PC-3 (cell line): ENCODE measurements around the gene C16orf74.

ENCODE experiments used
- EZH2 ChIP-seq: fragments of 300-600 bp; sonication (generic); IDR thresholded peaks from one replicate; pipeline ENCODE4 v1.6.1; 2017; ENCODE audit warnings: antibody characterized with exemption, mild to moderate bottlenecking, low read length; ENCODE audit not compliant: unreplicated experiment
- EZH2phosphoT487 ChIP-seq: fragments of 300-600 bp; sonication (generic); IDR thresholded peaks from 2 replicates; pipeline ENCODE4 v1.6.1; 2018; ENCODE audit warnings: mild to moderate bottlenecking, antibody characterized with exemption, low read length, borderline replicate concordance
- TF ChIP-seq, protein P1 (sequence below): fragments of 300-600 bp; sonication (generic); conservative IDR thresholded peaks from 2 replicates; pipeline ENCODE4 v1.5.1; 2017; ENCODE audit warnings: antibody characterized with exemption, low read depth, mild to moderate bottlenecking, low read length

DNA sequence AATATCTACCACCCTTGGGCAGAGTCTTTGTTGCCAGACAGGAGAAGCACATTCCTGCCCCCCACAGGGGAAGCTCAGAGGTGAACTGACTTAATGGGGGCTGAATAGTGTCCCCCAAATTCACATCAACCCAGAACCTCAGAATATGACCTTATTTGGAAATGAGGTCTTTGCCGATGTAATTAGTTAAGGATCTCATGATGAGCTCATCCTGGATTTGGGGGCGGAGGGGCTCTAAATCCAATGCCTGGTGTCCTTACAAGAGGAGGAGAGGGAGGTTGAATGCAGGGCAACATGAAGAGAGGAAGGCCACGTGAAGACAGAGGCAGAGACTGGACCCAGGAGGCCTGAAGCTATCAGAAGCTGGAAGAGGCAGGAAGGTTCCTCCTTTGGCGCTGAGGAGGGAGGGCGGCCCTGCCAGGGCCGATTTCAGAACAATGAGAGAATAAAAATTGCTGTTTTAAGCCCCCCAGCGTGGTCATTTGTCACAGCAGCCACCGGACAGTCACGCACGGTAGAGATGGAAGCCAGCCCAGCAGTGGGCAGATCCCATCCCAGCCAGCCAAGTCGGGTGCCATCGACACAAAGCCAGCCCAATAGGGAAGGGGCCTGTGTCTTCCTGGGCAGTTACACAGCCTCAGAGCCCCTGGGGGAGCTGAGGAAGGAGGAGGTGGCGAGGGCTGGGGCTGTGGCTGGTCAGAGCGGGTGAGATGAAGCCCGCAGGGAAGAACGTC is 21.3 kb downstream of the C16orf74 start:
- TF ChIP-seq, protein P1, sequence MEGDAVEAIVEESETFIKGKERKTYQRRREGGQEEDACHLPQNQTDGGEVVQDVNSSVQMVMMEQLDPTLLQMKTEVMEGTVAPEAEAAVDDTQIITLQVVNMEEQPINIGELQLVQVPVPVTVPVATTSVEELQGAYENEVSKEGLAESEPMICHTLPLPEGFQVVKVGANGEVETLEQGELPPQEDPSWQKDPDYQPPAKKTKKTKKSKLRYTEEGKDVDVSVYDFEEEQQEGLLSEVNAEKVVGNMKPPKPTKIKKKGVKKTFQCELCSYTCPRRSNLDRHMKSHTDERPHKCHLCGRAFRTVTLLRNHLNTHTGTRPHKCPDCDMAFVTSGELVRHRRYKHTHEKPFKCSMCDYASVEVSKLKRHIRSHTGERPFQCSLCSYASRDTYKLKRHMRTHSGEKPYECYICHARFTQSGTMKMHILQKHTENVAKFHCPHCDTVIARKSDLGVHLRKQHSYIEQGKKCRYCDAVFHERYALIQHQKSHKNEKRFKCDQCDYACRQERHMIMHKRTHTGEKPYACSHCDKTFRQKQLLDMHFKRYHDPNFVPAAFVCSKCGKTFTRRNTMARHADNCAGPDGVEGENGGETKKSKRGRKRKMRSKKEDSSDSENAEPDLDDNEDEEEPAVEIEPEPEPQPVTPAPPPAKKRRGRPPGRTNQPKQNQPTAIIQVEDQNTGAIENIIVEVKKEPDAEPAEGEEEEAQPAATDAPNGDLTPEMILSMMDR, result no peak
- no peak for TF ChIP-seq EZH2
- no peak for TF ChIP-seq EZH2phosphoT487
